Measurements from ENCODE around the gene SPSB2. TPM values are rescaled to one million over a fixed set of nuclear protein-coding genes. Genes with fewer than 3 reads are reported as not detected.

The SPSB2 gene
- total RNA-seq, 1 donor from 2014 or later, result 3.1 TPM

DNA sequence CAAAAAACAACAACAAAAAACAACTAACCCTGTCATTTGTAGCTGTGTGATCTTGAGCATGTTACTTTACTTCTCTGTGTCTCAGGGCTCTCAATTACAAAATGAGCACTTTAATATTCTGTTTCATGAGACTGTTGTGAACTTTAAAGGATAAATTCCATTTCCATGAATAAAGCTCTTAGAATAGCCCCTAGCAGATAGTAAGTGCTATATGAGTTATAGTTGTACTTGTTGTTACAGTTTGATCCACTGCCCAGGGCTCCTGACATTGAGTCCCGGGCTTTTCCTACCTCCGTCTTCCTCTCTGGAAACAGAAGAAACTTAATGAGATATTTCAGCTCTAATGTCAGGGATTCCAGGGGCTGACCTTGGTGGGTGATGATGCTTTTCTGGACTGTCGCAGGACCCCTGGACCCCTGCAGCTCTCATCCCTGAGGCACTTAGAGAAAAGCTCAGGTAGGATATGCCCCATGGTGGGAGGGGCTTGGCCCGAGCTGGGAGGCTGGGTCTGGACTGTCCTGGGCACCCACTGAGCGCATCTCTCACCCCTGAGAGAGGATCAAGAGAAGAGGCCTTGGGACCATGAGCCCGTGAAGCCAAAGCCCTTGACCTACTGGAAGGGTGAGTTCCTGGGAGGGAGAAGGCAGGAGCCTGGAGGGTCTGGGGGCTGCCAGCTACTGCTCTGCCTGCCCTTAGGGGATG is 39.8 kb downstream of the SPSB2 start:
- Histone ChIP-seq H3K9me3 (ENCODE audit: control insufficient read depth in 3 of 3, low read length in 3 of 3) (no peaks in the 10 kb centered on the region), H3K27ac (ENCODE audit: low read depth, low read length) (no peak overlapping the region), H3K27me3 (ENCODE audit: control insufficient read depth in 3 of 3, insufficient read depth in 3 of 3, low read length in 3 of 3) (peaks cover 5 to 22% (median 9%) of the 10 kb centered on the region in 3 donors), H3K4me3 (ENCODE audit: low read length in 3 of 3) (no peak overlapping the region), H3K9ac (ENCODE audit: low read depth in 1 of 3, low read length in 3 of 3) (peak overlapping the region in 1 of 3 donors; percentile 33), H3K36me3 (ENCODE audit: control insufficient read depth in 3 of 3, insufficient read depth in 3 of 3, low read length in 3 of 3) (peaks cover 0 to 7% (median 2%) of the 10 kb centered on the region in 3 donors), H3K4me1 (ENCODE audit: control insufficient read depth in 3 of 3, insufficient read depth in 3 of 3, low read length in 3 of 3) (peaks cover 6 to 12% (median 9%) of the 10 kb centered on the region in 3 donors)

DNA sequence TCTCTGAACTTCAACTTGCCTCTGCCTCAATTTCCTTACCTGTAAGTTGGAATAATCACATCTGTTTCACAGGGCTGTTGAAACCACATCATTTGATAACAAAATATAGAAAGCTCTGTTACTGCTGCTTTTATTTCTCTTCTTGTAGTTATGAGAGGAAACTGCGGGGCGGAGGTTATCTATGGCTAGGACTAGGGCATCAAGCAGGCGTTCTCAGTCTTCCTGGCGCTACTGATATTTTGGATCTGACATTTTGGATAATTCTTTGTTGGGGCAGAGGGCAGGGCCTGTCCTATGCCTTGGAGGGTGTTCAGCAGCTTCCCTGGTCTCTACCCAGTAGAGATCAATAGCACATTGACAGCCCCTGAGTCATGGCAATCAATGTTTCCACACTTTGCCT is 41.0 kb downstream of the SPSB2 start:
- Histone ChIP-seq H3K27me3 (ENCODE audit: control insufficient read depth in 3 of 3, insufficient read depth in 3 of 3, low read length in 3 of 3) (peaks cover 5 to 32% (median 17%) of the 10 kb centered on the region in 3 donors), H3K27ac (ENCODE audit: low read depth, low read length) (no peak overlapping the region), H3K4me3 (ENCODE audit: low read length in 3 of 3) (no peak overlapping the region), H3K36me3 (ENCODE audit: control insufficient read depth in 3 of 3, insufficient read depth in 3 of 3, low read length in 3 of 3) (peaks cover 0 to 7% (median 0%) of the 10 kb centered on the region in 3 donors), H3K9me3 (ENCODE audit: control insufficient read depth in 3 of 3, low read length in 3 of 3) (no peaks in the 10 kb centered on the region), H3K9ac (ENCODE audit: low read depth in 1 of 3, low read length in 3 of 3) (no peak overlapping the region), H3K4me1 (ENCODE audit: control insufficient read depth in 3 of 3, insufficient read depth in 3 of 3, low read length in 3 of 3) (peaks cover 13 to 19% (median 15%) of the 10 kb centered on the region in 3 donors)

DNA sequence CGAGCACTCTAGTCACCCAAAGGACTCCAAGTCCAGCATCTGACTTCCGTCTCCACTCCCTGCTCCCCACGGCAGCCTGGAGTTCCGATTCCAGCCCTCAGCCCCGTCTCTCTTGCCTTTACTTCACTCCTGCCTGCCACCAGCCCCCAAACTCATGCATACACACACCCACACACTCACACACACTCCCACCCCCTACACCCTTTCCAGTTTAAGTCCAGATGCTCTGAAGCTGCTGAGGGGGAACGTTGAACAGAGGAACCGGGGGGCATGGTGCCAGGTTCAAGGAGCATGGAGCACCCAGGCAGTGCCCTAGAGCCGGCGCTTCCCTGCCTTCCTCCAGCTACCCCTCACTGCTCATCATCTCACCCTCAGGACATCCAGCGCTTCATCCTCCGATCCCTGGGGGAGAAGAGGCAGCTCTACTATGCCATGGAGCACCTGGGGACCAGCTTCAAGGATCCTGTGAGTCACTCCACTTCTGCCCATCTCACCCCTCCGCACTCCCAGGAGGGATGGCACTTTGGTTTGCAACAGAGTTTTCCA is 41.6 kb downstream of the SPSB2 start:
- no peak overlapping the region for H3K27ac ChIP-seq (ENCODE audit: low read depth, low read length)
- no peak overlapping the region for H3K9ac ChIP-seq (ENCODE audit: low read depth in 1 of 3, low read length in 3 of 3)
- H3K27me3 ChIP-seq (ENCODE audit: control insufficient read depth in 3 of 3, insufficient read depth in 3 of 3, low read length in 3 of 3), result peaks cover 5 to 38% (median 23%) of the 10 kb centered on the region in 3 donors
- peaks cover 0 to 7% (median 0%) of the 10 kb centered on the region in 3 donors for H3K36me3 ChIP-seq (ENCODE audit: control insufficient read depth in 3 of 3, insufficient read depth in 3 of 3, low read length in 3 of 3)
- H3K4me3 ChIP-seq (ENCODE audit: low read length in 3 of 3), result no peak overlapping the region
- H3K4me1 ChIP-seq (ENCODE audit: control insufficient read depth in 3 of 3, insufficient read depth in 3 of 3, low read length in 3 of 3), result peaks cover 16 to 23% (median 19%) of the 10 kb centered on the region in 3 donors
- no peaks in the 10 kb centered on the region for H3K9me3 ChIP-seq (ENCODE audit: control insufficient read depth in 3 of 3, low read length in 3 of 3)

DNA sequence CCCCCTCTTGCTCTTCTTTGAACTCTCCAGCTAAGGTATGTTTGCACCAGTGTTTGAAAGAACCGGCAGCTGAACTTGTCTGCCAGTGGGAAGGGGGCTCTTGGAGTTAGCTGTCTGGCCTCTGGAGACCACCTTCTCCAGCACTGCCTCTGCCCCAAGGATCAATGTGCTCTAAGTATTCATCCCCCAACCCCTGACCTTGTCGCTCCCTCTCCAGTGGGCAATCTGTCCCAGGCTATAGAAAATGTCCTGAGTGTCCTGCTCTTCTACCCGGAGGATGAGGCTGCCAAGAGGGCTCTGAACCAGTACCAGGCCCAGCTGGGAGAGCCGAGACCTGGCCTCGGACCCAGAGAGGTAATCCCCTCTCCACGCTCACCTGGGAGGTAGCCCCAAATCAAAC is 42.1 kb downstream of the SPSB2 start:
- Histone ChIP-seq H3K4me3 (ENCODE audit: low read length in 3 of 3) (no peak overlapping the region), H3K36me3 (ENCODE audit: control insufficient read depth in 3 of 3, insufficient read depth in 3 of 3, low read length in 3 of 3) (peaks cover 0 to 7% (median 0%) of the 10 kb centered on the region in 3 donors), H3K27ac (ENCODE audit: low read depth, low read length) (no peak overlapping the region), H3K9ac (ENCODE audit: low read depth in 1 of 3, low read length in 3 of 3) (no peak overlapping the region), H3K27me3 (ENCODE audit: control insufficient read depth in 3 of 3, insufficient read depth in 3 of 3, low read length in 3 of 3) (peaks cover 9 to 43% (median 28%) of the 10 kb centered on the region in 3 donors), H3K9me3 (ENCODE audit: control insufficient read depth in 3 of 3, low read length in 3 of 3) (no peaks in the 10 kb centered on the region), H3K4me1 (ENCODE audit: control insufficient read depth in 3 of 3, insufficient read depth in 3 of 3, low read length in 3 of 3) (peaks cover 16 to 23% (median 19%) of the 10 kb centered on the region in 3 donors)

DNA sequence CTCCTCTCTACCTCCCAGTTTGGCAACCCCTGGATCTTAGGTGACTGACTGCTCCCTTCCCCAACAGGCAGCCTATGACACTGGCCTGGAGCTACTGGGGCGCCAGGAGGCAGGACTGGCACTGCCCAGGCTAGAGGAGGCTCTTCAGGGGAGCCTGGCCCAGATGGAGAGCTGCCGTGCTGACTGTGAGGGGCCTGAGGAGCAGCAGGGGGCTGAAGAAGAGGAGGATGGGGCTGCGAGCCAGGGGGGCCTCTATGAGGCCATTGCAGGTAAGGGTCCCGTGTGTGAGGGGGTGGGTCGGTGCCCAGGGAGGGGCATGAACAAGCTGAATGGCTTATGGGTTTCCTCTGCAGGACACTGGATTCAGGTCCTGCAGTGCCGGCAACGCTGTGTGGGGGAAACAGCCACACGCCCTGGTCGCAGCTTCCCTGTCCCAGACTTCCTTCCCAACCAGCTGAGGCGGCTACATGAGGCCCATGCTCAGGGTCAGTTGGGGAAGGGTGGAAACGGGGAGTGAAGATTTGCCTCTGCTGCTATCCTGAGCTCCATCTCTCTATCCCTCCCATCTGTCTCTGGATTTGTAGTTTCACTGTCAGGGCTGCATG is 42.7 kb downstream of the SPSB2 start:
- Histone ChIP-seq H3K9me3 (ENCODE audit: control insufficient read depth in 3 of 3, low read length in 3 of 3) (no peaks in the 10 kb centered on the region), H3K9ac (ENCODE audit: low read depth in 1 of 3, low read length in 3 of 3) (no peak overlapping the region), H3K27ac (ENCODE audit: low read depth, low read length) (no peak overlapping the region), H3K4me1 (ENCODE audit: control insufficient read depth in 3 of 3, insufficient read depth in 3 of 3, low read length in 3 of 3) (peaks cover 18 to 24% (median 20%) of the 10 kb centered on the region in 3 donors), H3K4me3 (ENCODE audit: low read length in 3 of 3) (no peak overlapping the region), H3K27me3 (ENCODE audit: control insufficient read depth in 3 of 3, insufficient read depth in 3 of 3, low read length in 3 of 3) (peaks cover 14 to 49% (median 34%) of the 10 kb centered on the region in 3 donors), H3K36me3 (ENCODE audit: control insufficient read depth in 3 of 3, insufficient read depth in 3 of 3, low read length in 3 of 3) (peaks cover 0 to 7% (median 0%) of the 10 kb centered on the region in 3 donors)

DNA sequence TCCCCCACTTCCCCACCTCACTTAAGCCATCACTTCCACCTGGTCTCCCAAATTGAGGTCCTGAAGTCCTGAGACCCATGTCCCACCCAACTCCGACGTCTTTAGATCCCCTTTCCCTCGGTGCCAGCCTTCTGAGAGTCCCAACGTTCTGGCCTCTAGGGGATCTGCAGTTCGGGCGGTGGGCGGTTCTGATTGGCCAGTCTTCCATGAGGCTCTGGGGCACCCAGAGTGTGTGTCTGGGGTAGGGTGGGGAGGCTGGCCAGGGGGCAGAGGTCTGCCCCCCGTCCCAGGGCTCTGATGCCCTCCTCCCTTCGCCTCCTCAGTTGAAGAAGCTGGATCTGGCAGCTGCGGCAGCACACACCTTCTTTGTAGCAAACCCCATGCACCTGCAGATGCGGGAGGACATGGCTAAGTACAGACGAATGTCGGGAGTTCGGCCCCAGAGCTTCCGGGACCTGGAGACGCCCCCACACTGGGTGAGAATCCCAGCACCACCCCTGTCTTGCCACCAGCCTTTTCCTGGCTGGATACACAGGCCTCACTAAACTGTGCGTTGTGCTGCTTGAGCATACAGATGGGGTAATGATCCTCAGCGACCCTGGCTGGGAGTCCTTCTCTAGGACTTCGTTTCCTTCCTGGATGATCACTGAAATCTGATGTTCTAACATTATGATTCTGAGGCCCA is 43.4 kb downstream of the SPSB2 start:
- Histone ChIP-seq H3K36me3 (ENCODE audit: control insufficient read depth in 3 of 3, insufficient read depth in 3 of 3, low read length in 3 of 3) (peaks cover 0 to 7% (median 0%) of the 10 kb centered on the region in 3 donors), H3K9me3 (ENCODE audit: control insufficient read depth in 3 of 3, low read length in 3 of 3) (no peaks in the 10 kb centered on the region), H3K27ac (ENCODE audit: low read depth, low read length) (peak overlapping the region; percentile 47), H3K27me3 (ENCODE audit: control insufficient read depth in 3 of 3, insufficient read depth in 3 of 3, low read length in 3 of 3) (peaks cover 21 to 56% (median 41%) of the 10 kb centered on the region in 3 donors), H3K4me3 (ENCODE audit: low read length in 3 of 3) (peak overlapping the region; percentile 67 to 74 (median 69)), H3K9ac (ENCODE audit: low read depth in 1 of 3, low read length in 3 of 3) (peak overlapping the region; percentile 56 to 79 (median 77)), H3K4me1 (ENCODE audit: control insufficient read depth in 3 of 3, insufficient read depth in 3 of 3, low read length in 3 of 3) (peaks cover 22 to 24% (median 23%) of the 10 kb centered on the region in 3 donors)

DNA sequence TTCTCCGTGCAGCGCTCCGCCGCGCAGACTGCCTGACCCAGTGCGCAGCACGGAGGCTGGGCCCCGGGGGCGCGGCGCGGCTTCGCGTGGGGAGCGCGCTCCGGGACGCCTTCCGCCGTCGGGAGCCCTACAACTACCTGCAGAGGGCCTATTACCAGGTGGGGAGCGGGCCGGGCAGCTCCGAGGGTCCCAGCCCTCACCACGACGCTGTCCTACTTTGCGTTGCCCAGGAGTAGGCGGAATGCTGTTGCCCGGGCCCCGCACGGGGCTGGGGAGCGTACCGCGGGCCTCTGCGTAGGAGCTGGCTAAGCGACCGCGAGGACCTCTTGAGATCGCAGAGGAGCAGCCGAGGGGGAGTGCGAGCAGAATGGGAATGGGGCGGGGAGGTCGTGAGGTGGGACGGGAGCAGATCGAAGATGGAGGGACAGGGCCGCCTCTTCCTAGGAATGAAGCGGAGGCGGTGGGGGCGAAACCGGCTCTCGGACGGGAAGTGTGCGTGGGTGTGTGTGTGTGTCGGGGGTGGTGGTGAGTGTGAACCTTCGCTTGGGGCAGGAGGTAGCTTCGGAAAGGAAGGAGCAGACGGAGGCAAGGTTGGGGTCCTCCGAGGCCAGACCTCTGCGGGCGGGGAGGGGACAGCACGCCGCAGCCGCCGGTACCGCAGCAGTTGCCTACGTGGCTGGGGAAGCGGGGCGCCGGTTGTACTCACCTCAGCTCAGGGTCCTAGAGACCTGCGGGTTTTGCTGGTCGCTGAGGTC is 44.1 kb downstream of the SPSB2 start:
- H3K9ac ChIP-seq (ENCODE audit: low read depth in 1 of 3, low read length in 3 of 3), result peak overlapping the region; percentile 56 to 79 (median 77)
- peak overlapping the region; percentile 67 to 74 (median 69) for H3K4me3 ChIP-seq (ENCODE audit: low read length in 3 of 3)
- no peaks in the 10 kb centered on the region for H3K9me3 ChIP-seq (ENCODE audit: control insufficient read depth in 3 of 3, low read length in 3 of 3)
- H3K27ac ChIP-seq (ENCODE audit: low read depth, low read length), result peak overlapping the region; percentile 47
- H3K36me3 ChIP-seq (ENCODE audit: control insufficient read depth in 3 of 3, insufficient read depth in 3 of 3, low read length in 3 of 3), result peaks cover 0 to 7% (median 0%) of the 10 kb centered on the region in 3 donors
- H3K27me3 ChIP-seq (ENCODE audit: control insufficient read depth in 3 of 3, insufficient read depth in 3 of 3, low read length in 3 of 3), result peaks cover 25 to 64% (median 47%) of the 10 kb centered on the region in 3 donors
- peaks cover 22 to 24% (median 23%) of the 10 kb centered on the region in 3 donors for H3K4me1 ChIP-seq (ENCODE audit: control insufficient read depth in 3 of 3, insufficient read depth in 3 of 3, low read length in 3 of 3)

DNA sequence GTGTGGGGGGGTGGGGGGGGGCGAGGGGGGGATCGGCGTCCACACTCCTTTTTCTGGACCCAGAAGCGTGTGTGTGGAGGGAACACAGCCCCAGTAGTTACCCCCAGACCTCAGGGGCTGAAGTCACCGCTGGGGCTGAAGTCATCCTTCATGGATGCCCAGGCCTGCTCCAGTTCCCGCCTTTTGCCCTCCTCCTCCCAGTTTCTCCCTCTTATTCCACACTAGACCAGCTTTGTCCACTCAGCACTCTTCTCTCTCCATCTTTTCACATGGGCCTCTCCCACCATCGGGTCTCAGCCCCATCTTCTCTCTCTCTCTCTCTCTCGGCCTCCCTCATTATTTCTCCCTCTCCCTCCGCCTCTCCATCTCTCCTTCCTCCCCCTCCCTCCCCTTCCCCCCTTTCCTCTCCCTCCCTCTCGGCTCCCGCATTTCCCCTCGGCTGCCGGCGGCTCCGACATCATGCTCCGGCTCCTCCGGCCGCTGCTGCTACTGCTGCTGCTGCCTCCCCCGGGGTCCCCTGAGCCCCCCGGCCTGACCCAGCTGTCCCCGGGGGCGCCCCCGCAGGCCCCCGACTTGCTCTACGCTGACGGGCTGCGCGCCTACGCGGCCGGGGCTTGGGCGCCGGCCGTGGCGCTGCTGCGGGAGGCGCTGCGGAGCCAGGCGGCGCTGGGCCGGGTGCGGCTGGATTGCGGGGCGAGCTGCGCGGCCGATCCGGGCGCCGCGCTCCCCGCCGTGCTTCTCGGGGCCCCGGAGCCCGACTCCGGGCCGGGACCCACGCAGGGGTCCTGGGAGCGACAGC is 44.9 kb downstream of the SPSB2 start, which contains the start of gene P3H3:
TSS of gene P3H3 (plus strand) at position 426 of the 799 bp plus-strand sequence. CDS start at position 460, 34 bp downstream.
- Histone ChIP-seq H3K9me3 (ENCODE audit: control insufficient read depth in 3 of 3, low read length in 3 of 3) (no peaks in the 10 kb centered on the region), H3K36me3 (ENCODE audit: control insufficient read depth in 3 of 3, insufficient read depth in 3 of 3, low read length in 3 of 3) (peaks cover 0 to 3% (median 0%) of the 10 kb centered on the region in 3 donors), H3K4me1 (ENCODE audit: control insufficient read depth in 3 of 3, insufficient read depth in 3 of 3, low read length in 3 of 3) (peaks cover 20 to 23% (median 22%) of the 10 kb centered on the region in 3 donors), H3K27ac (ENCODE audit: low read depth, low read length) (peak within 1 kb of the TSS; percentile 47), H3K9ac (ENCODE audit: low read depth in 1 of 3, low read length in 3 of 3) (peak within 1 kb of the TSS; percentile 56 to 79 (median 77)), H3K4me3 (ENCODE audit: low read length in 3 of 3) (peak within 1 kb of the TSS; percentile 69 to 74 (median 69)), H3K27me3 (ENCODE audit: control insufficient read depth in 3 of 3, insufficient read depth in 3 of 3, low read length in 3 of 3) (peaks cover 29 to 70% (median 52%) of the 10 kb centered on the region in 3 donors)

Data from skeletal muscle tissue (tissue), 4 donors.